GM10266 (cell line): Measurements from ENCODE around the gene RANGAP1.

Source experiments
- DNase-seq: peaks from one replicate; pipeline ENCODE4 v3.0.0; 2012; ENCODE audit errors: extremely low spot score
- TF ChIP-seq, protein P1 (sequence below): IDR thresholded peaks from 2 replicates; pipeline ENCODE4 v1.5.1; 2012; ENCODE audit warnings: mild to moderate bottlenecking, low read depth; ENCODE audit not compliant: control insufficient read depth, insufficient read depth; ENCODE audit errors: missing control alignments

Gene RANGAP1

GRCh38 chr22:41234815-41235695, 50.9 kb downstream of the RANGAP1 start:
- TF ChIP-seq, protein P1, sequence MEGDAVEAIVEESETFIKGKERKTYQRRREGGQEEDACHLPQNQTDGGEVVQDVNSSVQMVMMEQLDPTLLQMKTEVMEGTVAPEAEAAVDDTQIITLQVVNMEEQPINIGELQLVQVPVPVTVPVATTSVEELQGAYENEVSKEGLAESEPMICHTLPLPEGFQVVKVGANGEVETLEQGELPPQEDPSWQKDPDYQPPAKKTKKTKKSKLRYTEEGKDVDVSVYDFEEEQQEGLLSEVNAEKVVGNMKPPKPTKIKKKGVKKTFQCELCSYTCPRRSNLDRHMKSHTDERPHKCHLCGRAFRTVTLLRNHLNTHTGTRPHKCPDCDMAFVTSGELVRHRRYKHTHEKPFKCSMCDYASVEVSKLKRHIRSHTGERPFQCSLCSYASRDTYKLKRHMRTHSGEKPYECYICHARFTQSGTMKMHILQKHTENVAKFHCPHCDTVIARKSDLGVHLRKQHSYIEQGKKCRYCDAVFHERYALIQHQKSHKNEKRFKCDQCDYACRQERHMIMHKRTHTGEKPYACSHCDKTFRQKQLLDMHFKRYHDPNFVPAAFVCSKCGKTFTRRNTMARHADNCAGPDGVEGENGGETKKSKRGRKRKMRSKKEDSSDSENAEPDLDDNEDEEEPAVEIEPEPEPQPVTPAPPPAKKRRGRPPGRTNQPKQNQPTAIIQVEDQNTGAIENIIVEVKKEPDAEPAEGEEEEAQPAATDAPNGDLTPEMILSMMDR, result no peak
- DNase-seq, result no peak

DNA sequence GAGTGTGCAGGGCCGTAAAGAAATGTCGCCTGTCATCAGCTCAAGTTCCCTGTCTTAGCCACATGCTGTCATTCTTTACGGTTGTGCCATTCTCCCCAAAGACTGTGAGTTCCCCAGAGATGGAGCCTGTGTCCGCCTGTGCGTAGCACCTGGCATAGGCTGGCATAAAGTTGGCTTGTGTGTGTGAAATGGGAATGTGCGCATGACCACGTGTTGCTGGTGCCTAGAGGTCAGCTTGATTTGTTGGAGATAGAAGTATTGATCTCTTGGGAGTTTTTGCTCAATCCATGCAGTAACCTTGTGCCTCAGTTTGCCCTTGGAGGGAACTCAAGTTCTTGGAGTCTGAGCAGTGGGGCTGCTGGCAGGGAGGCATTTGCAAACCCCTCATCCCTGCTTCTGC, 54.6 kb downstream of the RANGAP1 start:
- TF ChIP-seq, protein P1, result no peak

GRCh38 chr22:41230401-41230785, 55.6 kb downstream of the RANGAP1 start:
- TF ChIP-seq, protein P1, result no peak

More for the DNA sequence above, 54.6 kb downstream of the RANGAP1 start:
- DNase-seq, result no peak

GRCh38 chr22:41229730-41230400, 56.1 kb downstream of the RANGAP1 start:
- TF ChIP-seq, protein P1, result no peak
- DNase-seq, result no peak

More at GRCh38 chr22:41230401-41230785, 55.6 kb downstream of the RANGAP1 start:
- no peak for DNase-seq

GRCh38 chr22:41229215-41229614, 56.8 kb downstream of the RANGAP1 start:
- no peak for DNase-seq
- TF ChIP-seq, protein P1, result no peak

GRCh38 chr22:41226723-41227655, 59.0 kb downstream of the RANGAP1 start:
- DNase-seq, result no peak
- TF ChIP-seq, protein P1, result no peak
